Hepatocyte (in vitro differentiated cells): ENCODE measurements around the gene KIF5A. TPM values are rescaled to one million over a fixed set of nuclear protein-coding genes. Genes with fewer than 3 reads are reported as not detected.

ENCODE experiments used
- DNase-seq: peaks from one replicate; pipeline ENCODE4 v3.0.0-alpha.2; 2016; ENCODE audit warnings: low spot score
- H2AFZ ChIP-seq: fragments of 200-600 bp; sonication (generic); 2 replicates; pipeline ENCODE4 v1.6.0; 2016; ENCODE audit warnings: antibody characterized with exemption, mild to moderate bottlenecking
- H3K27ac ChIP-seq: fragments of 200-600 bp; sonication (generic); 2 replicates; pipeline ENCODE4 v1.5.1; 2016; ENCODE audit warnings: mild to moderate bottlenecking
- H3K27me3 ChIP-seq: fragments of 200-600 bp; sonication (generic); 2 replicates; pipeline ENCODE4 v1.6.1; 2016
- H3K36me3 ChIP-seq: fragments of 200-600 bp; sonication (generic); replicated peaks from 2 replicates; pipeline ENCODE4 v1.5.1; 2016; ENCODE audit warnings: low read depth; ENCODE audit not compliant: insufficient read depth
- H3K4me1 ChIP-seq: fragments of 200-600 bp; sonication (generic); 2 replicates; pipeline ENCODE4 v1.5.1; 2016; ENCODE audit warnings: mild to moderate bottlenecking, moderate library complexity; ENCODE audit not compliant: insufficient read depth
- H3K4me2 ChIP-seq: fragments of 200-600 bp; sonication (generic); 2 replicates; pipeline ENCODE4 v1.6.0; 2016
- H3K4me3 ChIP-seq: fragments of 200-600 bp; sonication (generic); 2 replicates; pipeline ENCODE4 v1.5.1; 2016; ENCODE audit warnings: mild to moderate bottlenecking
- H3K79me2 ChIP-seq: fragments of 200-600 bp; sonication (generic); 2 replicates; pipeline ENCODE4 v1.6.0; 2017; ENCODE audit warnings: mild to moderate bottlenecking
- H3K9me2 ChIP-seq: fragments of 200-600 bp; sonication (generic); replicated peaks from 2 replicates; pipeline ENCODE4 v1.6.0; 2017; ENCODE audit warnings: mild to moderate bottlenecking; ENCODE audit not compliant: insufficient read depth
- H3K9me3 ChIP-seq: fragments of 200-600 bp; sonication (generic); 2 replicates; pipeline ENCODE4 v1.5.1; 2016; ENCODE audit warnings: low read depth, mild to moderate bottlenecking
- H4K20me1 ChIP-seq: fragments of 200-600 bp; sonication (generic); 2 replicates; pipeline ENCODE4 v1.6.0; 2016; ENCODE audit warnings: mild to moderate bottlenecking; ENCODE audit not compliant: insufficient read depth, poor library complexity, severe bottlenecking
- EZH2 ChIP-seq: fragments of 200-600 bp; sonication (generic); IDR thresholded peaks from 2 replicates; pipeline ENCODE4 v1.6.1; 2016; ENCODE audit warnings: antibody characterized with exemption, mild to moderate bottlenecking, borderline replicate concordance
- EZH2phosphoT487 ChIP-seq: fragments of 200-600 bp; sonication (generic); IDR thresholded peaks from one replicate; pipeline ENCODE4 v1.6.1; 2018; ENCODE audit warnings: antibody characterized with exemption, mild to moderate bottlenecking, low read depth, moderate library complexity; ENCODE audit not compliant: unreplicated experiment, severe bottlenecking
- WGBS: methylation state at CpG from one replicate; pipeline ENCODE4 v1.1.6; 2016; ENCODE audit warnings: low lambda C conversion rate; ENCODE audit errors: missing lambda C conversion rate; 5-methylcytosine and 5-hydroxymethylcytosine counted together
- polyA plus RNA-seq: library from polyadenylated mRNA; unstranded; fragments of >200 nt; fragmentation: Nextera tagmentation; extraction: Ambion mirVana; gene quantifications from 2 replicates; pipeline ENCODE4 v1.2.1, GENCODE V29; 2016
- total RNA-seq: library from RNA; depleted of rRNA; stranded (reverse); fragments of >200 nt; gene quantifications from 2 replicates; pipeline ENCODE4 v1.2.3, GENCODE V29; 2014
- TF ChIP-seq, protein P1 (sequence below): fragments of 200-600 bp; sonication (generic); IDR thresholded peaks from 2 replicates; pipeline ENCODE4 v1.5.1; 2016; ENCODE audit warnings: antibody characterized with exemption, mild to moderate bottlenecking; ENCODE audit not compliant: poor library complexity

The KIF5A gene
- total and polyA plus RNA-seq, 2 experiments from 2014 or later = 0.03 to 0.18 TPM

DNA sequence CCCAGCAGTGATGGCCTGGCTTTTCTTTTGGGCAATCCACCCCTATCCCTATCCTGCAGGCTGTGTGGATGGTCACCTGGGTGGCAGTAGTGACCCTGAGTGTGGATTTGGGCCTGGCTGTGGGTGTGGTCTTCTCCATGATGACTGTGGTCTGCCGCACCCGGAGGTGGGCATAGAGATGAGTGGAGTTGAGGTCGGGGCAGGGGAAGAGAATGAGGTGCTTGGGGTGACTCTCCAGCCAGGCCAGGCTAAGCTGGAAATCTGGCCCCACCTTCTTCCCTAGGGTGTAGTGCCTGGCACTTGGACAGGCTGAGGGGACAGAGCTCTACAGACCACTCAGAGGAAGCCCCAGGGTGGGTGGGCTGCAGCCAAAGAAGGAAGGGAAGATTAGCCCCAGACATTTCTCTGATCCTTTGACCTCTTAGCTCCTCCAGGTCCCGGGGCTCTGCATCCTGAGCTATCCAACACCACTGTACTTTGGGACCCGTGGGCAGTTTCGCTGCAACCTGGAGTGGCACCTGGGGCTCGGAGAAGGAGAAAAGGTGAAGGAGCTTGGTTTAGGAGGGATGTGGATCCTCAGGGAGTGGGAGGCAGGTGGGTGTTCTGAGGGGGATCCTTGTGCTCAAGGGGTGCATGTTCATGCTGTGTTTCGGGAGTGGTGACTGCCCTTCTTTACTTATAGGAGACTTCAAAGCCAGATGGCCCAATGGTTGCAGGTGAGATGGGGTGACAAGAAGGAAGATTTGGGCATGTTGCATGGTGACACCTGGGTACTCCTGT, 74.8 kb downstream of the KIF5A start:
- Histone ChIP-seq H3K4me2 (no peak overlapping the region), H3K36me3 (no peaks in the 10 kb centered on the region), H3K79me2 (no peaks in the 10 kb centered on the region), H3K27me3 (peaks cover 100% of the 10 kb centered on the region), H2AFZ (no peak overlapping the region), H3K27ac (no peak overlapping the region), H3K9me3 (no peaks in the 10 kb centered on the region), H3K4me1 (peaks cover 10% of the 10 kb centered on the region), H4K20me1 (no peaks in the 10 kb centered on the region), H3K9me2 (no peaks in the 10 kb centered on the region), H3K4me3 (no peak overlapping the region)
- WGBS = 84% methylated on average over 8 of the region's 8 CpGs
- TF ChIP-seq EZH2 (no peak), EZH2phosphoT487 (no peak)
- TF ChIP-seq, protein P1, sequence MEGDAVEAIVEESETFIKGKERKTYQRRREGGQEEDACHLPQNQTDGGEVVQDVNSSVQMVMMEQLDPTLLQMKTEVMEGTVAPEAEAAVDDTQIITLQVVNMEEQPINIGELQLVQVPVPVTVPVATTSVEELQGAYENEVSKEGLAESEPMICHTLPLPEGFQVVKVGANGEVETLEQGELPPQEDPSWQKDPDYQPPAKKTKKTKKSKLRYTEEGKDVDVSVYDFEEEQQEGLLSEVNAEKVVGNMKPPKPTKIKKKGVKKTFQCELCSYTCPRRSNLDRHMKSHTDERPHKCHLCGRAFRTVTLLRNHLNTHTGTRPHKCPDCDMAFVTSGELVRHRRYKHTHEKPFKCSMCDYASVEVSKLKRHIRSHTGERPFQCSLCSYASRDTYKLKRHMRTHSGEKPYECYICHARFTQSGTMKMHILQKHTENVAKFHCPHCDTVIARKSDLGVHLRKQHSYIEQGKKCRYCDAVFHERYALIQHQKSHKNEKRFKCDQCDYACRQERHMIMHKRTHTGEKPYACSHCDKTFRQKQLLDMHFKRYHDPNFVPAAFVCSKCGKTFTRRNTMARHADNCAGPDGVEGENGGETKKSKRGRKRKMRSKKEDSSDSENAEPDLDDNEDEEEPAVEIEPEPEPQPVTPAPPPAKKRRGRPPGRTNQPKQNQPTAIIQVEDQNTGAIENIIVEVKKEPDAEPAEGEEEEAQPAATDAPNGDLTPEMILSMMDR = no peak
- no peak for DNase-seq

DNA sequence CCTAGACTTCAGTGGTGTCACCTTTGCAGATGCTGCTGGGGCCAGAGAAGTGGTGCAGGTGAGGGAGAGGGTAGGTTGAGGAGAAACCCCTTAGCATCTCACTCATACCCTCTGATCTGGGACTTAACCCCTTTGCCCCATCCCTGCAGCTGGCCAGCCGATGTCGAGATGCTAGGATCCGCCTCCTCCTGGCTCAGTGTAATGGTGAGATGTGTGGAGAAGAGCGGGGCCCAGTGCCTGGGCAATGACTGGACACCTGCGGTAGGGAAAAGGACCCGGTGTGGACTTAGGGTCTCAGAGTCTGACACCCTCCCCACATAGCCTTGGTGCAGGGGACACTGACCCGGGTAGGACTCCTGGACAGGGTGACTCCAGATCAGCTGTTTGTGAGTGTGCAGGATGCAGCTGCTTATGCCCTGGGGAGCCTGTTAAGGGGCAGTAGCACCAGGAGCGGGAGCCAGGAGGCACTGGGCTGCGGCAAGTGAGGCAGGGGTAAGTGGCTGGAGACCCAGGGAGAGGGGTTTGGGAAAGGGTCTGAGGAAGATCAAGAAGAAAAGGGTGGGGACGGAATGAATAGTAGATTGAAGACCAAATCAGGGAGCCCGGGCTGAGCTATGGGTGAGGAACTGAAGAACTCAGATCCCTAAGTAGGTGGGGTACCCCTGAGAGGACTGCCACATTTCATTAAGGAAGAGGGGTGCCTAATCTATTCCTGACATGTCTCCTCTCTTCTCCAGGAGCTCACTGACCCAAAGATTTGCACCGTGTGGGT, 75.6 kb downstream of the KIF5A start:
- H3K79me2 ChIP-seq = no peaks in the 10 kb centered on the region
- TF ChIP-seq EZH2phosphoT487 (no peak), EZH2 (no peak)
- TF ChIP-seq, protein P1 = no peak
- 83% methylated on average over 12 of the region's 12 CpGs for WGBS
- H2AFZ ChIP-seq = no peak overlapping the region
- no peak overlapping the region for H3K4me2 ChIP-seq
- no peak overlapping the region for H3K27ac ChIP-seq
- H3K4me3 ChIP-seq = no peak overlapping the region
- no peak for DNase-seq
- H3K4me1 ChIP-seq = peaks cover 10% of the 10 kb centered on the region
- H3K36me3 ChIP-seq = no peaks in the 10 kb centered on the region
- H4K20me1 ChIP-seq = no peaks in the 10 kb centered on the region
- H3K9me3 ChIP-seq = no peaks in the 10 kb centered on the region
- peaks cover 100% of the 10 kb centered on the region for H3K27me3 ChIP-seq
- H3K9me2 ChIP-seq = no peaks in the 10 kb centered on the region

DNA sequence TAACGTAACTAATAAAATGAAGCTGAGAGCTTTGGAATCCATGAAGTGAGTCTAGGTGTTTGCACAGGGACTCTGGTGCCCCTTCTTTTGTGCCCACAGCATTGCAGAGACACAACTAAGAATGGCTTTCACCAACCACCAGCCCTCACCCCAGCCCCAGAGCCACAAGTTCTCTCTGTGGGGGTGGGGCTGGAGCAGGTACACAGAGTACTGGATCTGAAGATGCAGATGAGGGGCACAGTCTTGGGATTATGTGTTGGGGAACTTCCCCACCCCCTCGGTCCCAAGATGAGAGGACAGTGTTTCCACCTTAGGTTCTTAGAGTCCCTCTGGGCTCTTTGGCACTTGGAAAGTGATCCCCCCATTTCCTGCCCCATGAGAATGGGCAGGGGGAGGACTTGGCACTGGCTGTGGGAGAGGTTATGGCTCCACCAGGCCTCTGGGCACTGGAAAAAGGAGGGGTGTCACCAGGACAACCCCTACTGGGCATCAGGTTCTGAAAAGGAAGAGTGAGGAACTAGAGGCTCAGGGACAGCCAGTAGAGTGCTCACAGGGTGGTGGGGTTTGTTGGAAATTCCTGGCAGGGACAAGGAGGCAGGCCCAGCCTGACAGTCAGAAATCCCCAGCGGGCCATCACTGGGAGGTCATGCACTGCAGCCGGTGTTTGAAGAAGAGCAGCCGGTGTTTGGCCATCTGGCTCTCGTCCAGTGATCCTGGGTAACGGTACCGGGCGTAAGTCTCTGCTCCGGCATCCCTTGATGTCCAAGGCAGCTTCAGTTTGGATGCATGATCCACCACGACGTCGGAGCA, 76.5 kb downstream of the KIF5A start:
- Histone ChIP-seq H3K79me2 (no peaks in the 10 kb centered on the region), H3K27me3 (peaks cover 100% of the 10 kb centered on the region), H2AFZ (no peak overlapping the region), H4K20me1 (no peaks in the 10 kb centered on the region), H3K4me1 (peaks cover 4% of the 10 kb centered on the region), H3K36me3 (no peaks in the 10 kb centered on the region), H3K4me3 (no peak overlapping the region), H3K9me2 (no peaks in the 10 kb centered on the region), H3K4me2 (no peak overlapping the region), H3K9me3 (no peaks in the 10 kb centered on the region), H3K27ac (no peak overlapping the region)
- no peak for TF ChIP-seq EZH2
- TF ChIP-seq, protein P1 = no peak
- TF ChIP-seq EZH2phosphoT487 = no peak
- WGBS = 67% methylated on average over 13 of the region's 13 CpGs
- DNase-seq = no peak
